ENCODE results near the gene PPFIBP1. TPM values are rescaled to one million over a fixed set of nuclear protein-coding genes. Genes with fewer than 3 reads are reported as not detected.

Gene PPFIBP1
- polyA plus RNA-seq, 2 of the 4 experiments (the other 2 are of a cell fraction), result 24.8 to 89.0 TPM

DNA sequence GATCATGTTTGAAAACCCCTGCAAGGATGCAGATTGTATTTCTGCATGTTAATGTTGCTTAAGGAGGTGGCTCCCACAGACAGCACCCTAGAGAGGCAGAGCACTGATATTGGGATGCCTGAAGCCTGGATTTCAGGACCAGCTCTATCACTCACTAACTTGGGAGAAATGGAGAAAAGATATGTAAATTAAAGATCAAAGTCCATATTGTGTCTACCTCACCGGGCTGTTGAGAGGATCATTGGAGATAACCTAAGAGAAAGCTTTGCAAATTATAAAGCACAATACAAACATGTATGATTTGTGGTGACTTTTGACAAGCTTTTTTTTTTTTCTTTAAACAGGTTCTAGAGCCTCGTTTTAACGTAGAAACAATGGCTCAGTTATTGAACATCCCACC lies 164.7 kb downstream of the PPFIBP1 start:
- H3K4me1 ChIP-seq, result peaks cover 14% of the 10 kb centered on the region; the same call in 2 of the 3 replicates
- no peak overlapping the region for H3K27ac ChIP-seq
- TF ChIP-seq RARB (CRISPR knock-in tag; IDR thresholded peaks at IDR 0.05) (no peak), KDM5A (IDR thresholded peaks at IDR 0.05) (no peak), PHF8 (IDR thresholded peaks at IDR 0.05; ENCODE audit: borderline replicate concordance, low read depth) (no peak), BHLHE40 (IDR thresholded peaks at IDR 0.05; ENCODE audit: low read depth, low read length) (no peak), E2F6 (IDR thresholded peaks at IDR 0.05; ENCODE audit: borderline replicate concordance, low read depth) (no peak), MAZ (IDR thresholded peaks at IDR 0.05; ENCODE audit: borderline replicate concordance, low read depth, low read length) (no peak), HEYL (CRISPR knock-in tag; IDR thresholded peaks at IDR 0.05) (no peak), NFE2L2 (conservative IDR thresholded peaks at IDR 0.05; ENCODE audit: low read length) (no peak), ESRRA (IDR thresholded peaks at IDR 0.05; ENCODE audit: borderline replicate concordance, low read length) (no peak), NR3C1 (IDR thresholded peaks at IDR 0.05) (no peak), HOXB13 (CRISPR knock-in tag; IDR thresholded peaks at IDR 0.05; ENCODE audit: low read depth) (no peak), RFX5 (IDR thresholded peaks at IDR 0.05) (no peak), CHD4 (IDR thresholded peaks at IDR 0.05; ENCODE audit: borderline replicate concordance) (no peak), FOSB (CRISPR knock-in tag; IDR thresholded peaks at IDR 0.05) (no peak), KDM1A (IDR thresholded peaks at IDR 0.05; ENCODE audit: low read depth) (no peak), HMGXB4 (CRISPR knock-in tag; IDR thresholded peaks at IDR 0.05; ENCODE audit: borderline replicate concordance) (no peak), TP53 (CRISPR knock-in tag; IDR thresholded peaks at IDR 0.05) (no peak)
- TF ChIP-seq, protein P1, sequence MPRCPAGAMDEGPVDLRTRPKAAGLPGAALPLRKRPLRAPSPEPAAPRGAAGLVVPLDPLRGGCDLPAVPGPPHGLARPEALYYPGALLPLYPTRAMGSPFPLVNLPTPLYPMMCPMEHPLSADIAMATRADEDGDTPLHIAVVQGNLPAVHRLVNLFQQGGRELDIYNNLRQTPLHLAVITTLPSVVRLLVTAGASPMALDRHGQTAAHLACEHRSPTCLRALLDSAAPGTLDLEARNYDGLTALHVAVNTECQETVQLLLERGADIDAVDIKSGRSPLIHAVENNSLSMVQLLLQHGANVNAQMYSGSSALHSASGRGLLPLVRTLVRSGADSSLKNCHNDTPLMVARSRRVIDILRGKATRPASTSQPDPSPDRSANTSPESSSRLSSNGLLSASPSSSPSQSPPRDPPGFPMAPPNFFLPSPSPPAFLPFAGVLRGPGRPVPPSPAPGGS (IDR thresholded peaks at IDR 0.05), result no peak
- TF ChIP-seq, protein P2, sequence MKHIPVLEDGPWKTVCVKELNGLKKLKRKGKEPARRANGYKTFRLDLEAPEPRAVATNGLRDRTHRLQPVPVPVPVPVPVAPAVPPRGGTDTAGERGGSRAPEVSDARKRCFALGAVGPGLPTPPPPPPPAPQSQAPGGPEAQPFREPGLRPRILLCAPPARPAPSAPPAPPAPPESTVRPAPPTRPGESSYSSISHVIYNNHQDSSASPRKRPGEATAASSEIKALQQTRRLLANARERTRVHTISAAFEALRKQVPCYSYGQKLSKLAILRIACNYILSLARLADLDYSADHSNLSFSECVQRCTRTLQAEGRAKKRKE (CRISPR knock-in tag; IDR thresholded peaks at IDR 0.05; ENCODE audit: low read depth), result no peak
- ChIA-PET CTCF (interaction anchor here (0.9 to 1.4 kb wide), 3 partner anchors 11 to 34 kb away, joined by 3 read pairs; no protein-coding TSS in a partner anchor), POLR2A (interaction anchor here (0.6 kb wide), 1 partner anchor 90 kb away, joined by 3 read pairs; no protein-coding TSS in a partner anchor)
- ATAC-seq (no peak), DNase-seq (ENCODE audit: low read depth in 1 of 2, low spot score in 1 of 2) (no peak), FAIRE-seq (no peak)
- no peaks in the 10 kb centered on the region for H3K9me3 ChIP-seq
- 77% methylated on average over 3 of the region's 3 CpGs for WGBS (ENCODE audit: missing lambda C conversion rate)
- H3K4me2 ChIP-seq, result no peak overlapping the region
- H3K4me3 ChIP-seq, result no peak overlapping the region

- DNase-seq (ENCODE audit: low read depth in 1 of 2, low spot score in 1 of 2), result no peak
- 91% methylated on average over 13 of the region's 13 CpGs for WGBS (ENCODE audit: missing lambda C conversion rate)
- POLR2A ChIA-PET, result no interaction called here
- Histone ChIP-seq H3K27ac (no peak overlapping the region), H3K4me2 (no peak overlapping the region), H3K4me1 (peaks cover 14% of the 10 kb centered on the region; the same call in 2 of the 3 replicates), H3K4me3 (no peak overlapping the region), H3K9me3 (no peaks in the 10 kb centered on the region)
- no peak for ATAC-seq
- CTCF ChIA-PET, result interaction anchor here (0.6 to 3.0 kb wide), 4 partner anchors 12 to 140 kb away, joined by 3 to 10 read pairs (median 3); no protein-coding TSS in a partner anchor
- FAIRE-seq, result no peak
- TF ChIP-seq CBX2 (IDR thresholded peaks at IDR 0.05; ENCODE audit: borderline replicate concordance, low read depth), result no peak
- TF ChIP-seq SMC3 (IDR thresholded peaks at IDR 0.05), result no peak
- no peak for TF ChIP-seq KDM1A (IDR thresholded peaks at IDR 0.05; ENCODE audit: low read depth)
These were observed 165.7 kb downstream of the PPFIBP1 start for GRCh38 chr12:27689558-27690180.

Measured in A549 (cell line).